Effector CD4-positive, alpha-beta T cell (primary cell): ENCODE data around the gene EDDM13.
"Not testable (repeated sequence)": the region's sequence is repeated elsewhere in the genome, so short reads cannot be mapped to it uniquely, and the experiment has no call there.

Experiments used
- DNase-seq: peaks from one replicate; pipeline ENCODE4 v3.0.0-alpha.2; 2020

The EDDM13 gene

GRCh38 chr19:56321989-56322440 is 49.5 kb downstream of the EDDM13 start:
- DNase-seq = no peak

GRCh38 chr19:56324436-56324835 is 51.9 kb downstream of the EDDM13 start:
- no peak for DNase-seq

GRCh38 chr19:56332695-56333094 is 60.1 kb downstream of the EDDM13 start:
- DNase-seq = no peak

- DNase-seq = peak; percentile 22
Observed at GRCh38 chr19:56333506-56333905, 61.0 kb downstream of the EDDM13 start.

GRCh38 chr19:56335371-56335770 is 62.8 kb downstream of the EDDM13 start:
- DNase-seq = not testable (repeated sequence)

GRCh38 chr19:56337077-56337476 is 64.5 kb downstream of the EDDM13 start:
- not testable (repeated sequence) for DNase-seq

- not testable (repeated sequence) for DNase-seq
Observed at GRCh38 chr19:56339031-56339430, 66.5 kb downstream of the EDDM13 start.

- DNase-seq = no peak
Observed at GRCh38 chr19:56341948-56342347, 69.4 kb downstream of the EDDM13 start.

- no peak for DNase-seq
Observed at GRCh38 chr19:56347163-56347778, 74.7 kb downstream of the EDDM13 start.

- no peak for DNase-seq
Observed at GRCh38 chr19:56348289-56348877, 75.8 kb downstream of the EDDM13 start.

- DNase-seq = peak; percentile 29
Observed at GRCh38 chr19:56350416-56351045, 78.0 kb downstream of the EDDM13 start.

- no peak for DNase-seq
Observed at GRCh38 chr19:56351208-56351607, 78.7 kb downstream of the EDDM13 start.

- DNase-seq = no peak
Observed at GRCh38 chr19:56355517-56355916, 83.0 kb downstream of the EDDM13 start.

- no peak for DNase-seq
Observed at GRCh38 chr19:56356944-56357343, 84.4 kb downstream of the EDDM13 start.
